Peyer's patch (tissue), 4 donors: ENCODE data around the gene PAPSS1. TPM values are rescaled to one million over a fixed set of nuclear protein-coding genes. Genes with fewer than 3 reads are reported as not detected.

Experiments
- DNase-seq, 3 donors: peaks; one replicate each; pipeline ENCODE4 v3.0.0-alpha.2; 2017 to 2019
- H3K27ac ChIP-seq, 4 donors: fragments of 200-600 bp; sonication (generic); one replicate each; pipeline ENCODE4 v1.5.1; 2016 to 2019
- H3K27me3 ChIP-seq, 2 donors: fragments of 200-600 bp; sonication (generic); one replicate each; pipeline ENCODE4 v1.5.1; 2019
- H3K36me3 ChIP-seq, 3 donors: fragments of 200-600 bp; sonication (generic); one replicate each; pipeline ENCODE4 v1.5.1; 2016 to 2019
- H3K4me1 ChIP-seq, 4 donors: fragments of 200-600 bp; sonication (generic); one replicate each; pipeline ENCODE4 v1.5.1; 2016 to 2019
- H3K4me3 ChIP-seq, 4 donors: fragments of 200-600 bp; sonication (generic); 1 replicate in 3 of 4; 2 replicates in 1 of 4; pipeline ENCODE4 v1.5.1; 2016 to 2019; ENCODE audit warnings: mild to moderate bottlenecking in 1 of 4
- H3K9me3 ChIP-seq, 4 donors: fragments of 200-600 bp; sonication (generic); one replicate each; pipeline ENCODE4 v1.5.1; 2016 to 2019; ENCODE audit warnings: mild to moderate bottlenecking in 1 of 4
- CTCF ChIP-seq, 6 experiments: fragments of 450-650 bp in 4 of 6; fragments of 200-600 bp in 2 of 6; sonication (generic) in 1 of 6; IDR thresholded peaks; one replicate each; pipeline ENCODE4 v1.5.1; 2017 to 2019; ENCODE audit warnings: antibody characterized with exemption in 6 of 6, mild to moderate bottlenecking in 3 of 6, moderate library complexity in 1 of 6
- POLR2A ChIP-seq, 2 donors: fragments of 450-650 bp; IDR thresholded peaks; one replicate each; pipeline ENCODE4 v1.5.1; 2017; ENCODE audit warnings: antibody characterized with exemption in 2 of 2, mild to moderate bottlenecking in 2 of 2, moderate library complexity in 2 of 2
- total RNA-seq, 4 donors: library from RNA; depleted of rRNA; stranded (reverse); fragments of >200 nt; gene quantifications; one replicate each; pipeline ENCODE4 v1.1.0, GENCODE V29; 2016

PAPSS1 gene
- total RNA-seq = 10 to 100 TPM in 3 of 4 donors, 1 to 10 TPM in 1; 9.0 to 23.3 (median 18.1) TPM

GRCh38 chr4:107719922-107720722 lies at the start of gene PAPSS1:
TSS of gene PAPSS1 (minus strand) at chr4:107720234. CDS start at chr4:107720179, 55 bp downstream.
- H3K9me3 ChIP-seq = no peaks in the 10 kb centered on the region
- TF ChIP-seq CTCF (IDR thresholded peaks at IDR 0.05) (no peak), POLR2A (IDR thresholded peaks at IDR 0.05) (peak; percentile 75 to 95)
- DNase-seq = peak; percentile 98 to 99 (median 98)
- H3K4me1 ChIP-seq = peaks cover 0 to 16% (median 0%) of the 10 kb centered on the region in 4 donors
- H3K27ac ChIP-seq = peak within 1 kb of the TSS; percentile 82 to 96 (median 88)
- no peaks in the 10 kb centered on the region for H3K36me3 ChIP-seq
- peak within 1 kb of the TSS; percentile 70 to 98 (median 90) for H3K4me3 ChIP-seq
- H3K27me3 ChIP-seq = no peaks in the 10 kb centered on the region

- Histone ChIP-seq H3K36me3 (no peaks in the 10 kb centered on the region), H3K4me1 (peaks cover 0 to 9% (median 0%) of the 10 kb centered on the region in 4 donors), H3K9me3 (no peaks in the 10 kb centered on the region), H3K4me3 (no peak overlapping the region), H3K27ac (no peak overlapping the region), H3K27me3 (no peaks in the 10 kb centered on the region)
- no peak for TF ChIP-seq POLR2A (IDR thresholded peaks at IDR 0.05)
- TF ChIP-seq CTCF (IDR thresholded peaks at IDR 0.05) = peak in 4 of 6 experiments; percentile 4 to 62 (median 62)
- peak in 2 of 3 donors; percentile 74 to 77 for DNase-seq
Measured at GRCh38 chr4:107760281-107760947, 40.4 kb upstream of the PAPSS1 start.

GRCh38 chr4:107757864-107758476 lies 37.9 kb upstream of the PAPSS1 start:
- Histone ChIP-seq H3K36me3 (no peaks in the 10 kb centered on the region), H3K27me3 (no peaks in the 10 kb centered on the region), H3K27ac (no peak overlapping the region), H3K4me3 (no peak overlapping the region), H3K4me1 (peaks cover 0 to 9% (median 0%) of the 10 kb centered on the region in 4 donors), H3K9me3 (no peaks in the 10 kb centered on the region)
- no peak for DNase-seq
- TF ChIP-seq POLR2A (IDR thresholded peaks at IDR 0.05) (no peak), CTCF (IDR thresholded peaks at IDR 0.05) (peak in 5 of 6 experiments; percentile 33 to 67 (median 61))

- Histone ChIP-seq H3K4me1 (peaks cover 0 to 9% (median 0%) of the 10 kb centered on the region in 4 donors), H3K27ac (no peak overlapping the region), H3K36me3 (no peaks in the 10 kb centered on the region), H3K4me3 (no peak overlapping the region), H3K9me3 (no peaks in the 10 kb centered on the region), H3K27me3 (no peaks in the 10 kb centered on the region)
- no peak for DNase-seq
- no peak for TF ChIP-seq POLR2A (IDR thresholded peaks at IDR 0.05)
- no peak for TF ChIP-seq CTCF (IDR thresholded peaks at IDR 0.05)
Measured at GRCh38 chr4:107757283-107757682, 37.2 kb upstream of the PAPSS1 start.

- Histone ChIP-seq H3K4me3 (no peak overlapping the region), H3K27me3 (no peaks in the 10 kb centered on the region), H3K27ac (peak overlapping the region in 1 of 4 donors; percentile 38), H3K4me1 (peaks cover 0 to 9% (median 0%) of the 10 kb centered on the region in 4 donors), H3K9me3 (no peaks in the 10 kb centered on the region), H3K36me3 (no peaks in the 10 kb centered on the region)
- TF ChIP-seq POLR2A (IDR thresholded peaks at IDR 0.05) (no peak), CTCF (IDR thresholded peaks at IDR 0.05) (no peak)
- DNase-seq = no peak
Measured at GRCh38 chr4:107755841-107756356, 35.9 kb upstream of the PAPSS1 start.
